HS-27A (cell line): ENCODE measurements around the gene RAI14.
"Not testable (repeated sequence)": the region's sequence is repeated elsewhere in the genome, so short reads cannot be mapped to it uniquely, and the experiment has no call there.

Experiments used
- DNase-seq: peaks from one replicate; pipeline ENCODE4 v3.0.0-alpha.2; 2012; ENCODE audit warnings: low read depth, missing footprints

The RAI14 gene

GRCh38 chr5:34820593-34820992 is 164.5 kb downstream of the RAI14 start:
- DNase-seq = no peak

- DNase-seq = no peak
Observed at GRCh38 chr5:34822956-34823715, 167.0 kb downstream of the RAI14 start.

GRCh38 chr5:34826347-34826746 is 170.2 kb downstream of the RAI14 start:
- DNase-seq = no peak

GRCh38 chr5:34827588-34828506 is 171.7 kb downstream of the RAI14 start:
- DNase-seq = no peak

- not testable (repeated sequence) for DNase-seq
Observed at GRCh38 chr5:34830827-34831226, 174.7 kb downstream of the RAI14 start.

- DNase-seq = no peak
Observed at GRCh38 chr5:34831303-34831702, 175.2 kb downstream of the RAI14 start.

GRCh38 chr5:34832568-34832967 is 176.4 kb downstream of the RAI14 start:
- DNase-seq = no peak

GRCh38 chr5:34833090-34833489 is 177.0 kb downstream of the RAI14 start:
- DNase-seq = no peak

GRCh38 chr5:34833976-34834793 is 178.1 kb downstream of the RAI14 start:
- DNase-seq = no peak

- no peak for DNase-seq
Observed at GRCh38 chr5:34834794-34835089, 178.6 kb downstream of the RAI14 start.

- no peak for DNase-seq
Observed at GRCh38 chr5:34835664-34836063, 179.5 kb downstream of the RAI14 start.

- peak; percentile 50 for DNase-seq
Observed at GRCh38 chr5:34838785-34839714, 182.9 kb downstream of the RAI14 start, which contains the start of gene TTC23L. Gene TTC23L (plus strand): TSS chr5:34839164. CDS start chr5:34840672, 1,508 bp downstream.

GRCh38 chr5:34841816-34842215 is 185.7 kb downstream of the RAI14 start:
- DNase-seq = no peak

- DNase-seq = no peak
Observed at GRCh38 chr5:34842554-34842953, 186.4 kb downstream of the RAI14 start.

- no peak for DNase-seq
Observed at GRCh38 chr5:34843497-34843896, 187.4 kb downstream of the RAI14 start.

GRCh38 chr5:34844106-34844505 is 188.0 kb downstream of the RAI14 start:
- no peak for DNase-seq

GRCh38 chr5:34844999-34845398 is 188.9 kb downstream of the RAI14 start:
- no peak for DNase-seq

GRCh38 chr5:34847056-34847455 is 190.9 kb downstream of the RAI14 start:
- no peak for DNase-seq

- DNase-seq = no peak
Observed at GRCh38 chr5:34847552-34847951, 191.4 kb downstream of the RAI14 start.

- no peak for DNase-seq
Observed at GRCh38 chr5:34848230-34848629, 192.1 kb downstream of the RAI14 start.

- no peak for DNase-seq
Observed at GRCh38 chr5:34849253-34849652, 193.1 kb downstream of the RAI14 start.
